IPS-NIHi7 (cell line): Measurements from ENCODE around the gene PSMA6.
A peak's percentile ranks its signal among the peaks of the same experiment; 100 is the strongest.
"Not testable (repeated sequence)": the region's sequence is repeated elsewhere in the genome, so short reads cannot be mapped to it uniquely, and the experiment has no call there.

ENCODE experiments used
- DNase-seq: peaks from one replicate; pipeline ENCODE4 v3.0.0; 2012; ENCODE audit warnings: mixed read lengths; ENCODE audit errors: extremely low spot score

PSMA6 gene

GRCh38 chr14:35344107-35344807, 52.1 kb downstream of the PSMA6 start:
- peak; percentile 3 for DNase-seq

GRCh38 chr14:35346738-35347322, 54.6 kb downstream of the PSMA6 start:
- peak; percentile 7 for DNase-seq

- peak; percentile 30 for DNase-seq
Observed at GRCh38 chr14:35347323-35348043, 55.3 kb downstream of the PSMA6 start.

- DNase-seq = not testable (repeated sequence)
Observed at GRCh38 chr14:35348044-35348380, 55.8 kb downstream of the PSMA6 start.

GRCh38 chr14:35349496-35350365, 57.5 kb downstream of the PSMA6 start:
- peak; percentile 14 for DNase-seq

GRCh38 chr14:35351497-35351896, 59.3 kb downstream of the PSMA6 start:
- DNase-seq = no peak

- peak; percentile 14 for DNase-seq
Observed at GRCh38 chr14:35351897-35352273, 59.7 kb downstream of the PSMA6 start.

GRCh38 chr14:35352274-35353233, 60.4 kb downstream of the PSMA6 start:
- peak; percentile 6 for DNase-seq

GRCh38 chr14:35353409-35354172, 61.4 kb downstream of the PSMA6 start:
- DNase-seq = no peak

GRCh38 chr14:35355235-35355634, 63.1 kb downstream of the PSMA6 start:
- not testable (repeated sequence) for DNase-seq

GRCh38 chr14:35355981-35356841, 64.0 kb downstream of the PSMA6 start:
- DNase-seq = peak; percentile 31

GRCh38 chr14:35359655-35360054, 67.5 kb downstream of the PSMA6 start:
- DNase-seq = not testable (repeated sequence)

GRCh38 chr14:35361141-35361480, 68.9 kb downstream of the PSMA6 start:
- DNase-seq = peak; percentile 4

- DNase-seq = peak; percentile 5
Observed at GRCh38 chr14:35362450-35362849, 70.3 kb downstream of the PSMA6 start.

- peak; percentile 3 for DNase-seq
Observed at GRCh38 chr14:35362911-35363374, 70.8 kb downstream of the PSMA6 start.

GRCh38 chr14:35365130-35366055, 73.2 kb downstream of the PSMA6 start:
- peak; percentile 16 for DNase-seq

GRCh38 chr14:35366056-35366451, 73.9 kb downstream of the PSMA6 start:
- peak; percentile 3 for DNase-seq

GRCh38 chr14:35366521-35366976, 74.4 kb downstream of the PSMA6 start:
- peak; percentile 3 for DNase-seq
